Measurements from ENCODE around the gene SLFN5.

SLFN5 gene

GRCh38 chr17:35235289-35235688 lies 7.6 kb upstream of the SLFN5 start:
- H3K27me3 ChIP-seq (ENCODE audit: control insufficient read depth, insufficient read depth, low read length) = no peaks in the 10 kb centered on the region
- no peak overlapping the region for H3K4me3 ChIP-seq (ENCODE audit: low read depth, low read length)
- no peak overlapping the region for H3K27ac ChIP-seq
- H3K9me3 ChIP-seq (ENCODE audit: control insufficient read depth, low read length) = no peaks in the 10 kb centered on the region
- H3K4me1 ChIP-seq = no peaks in the 10 kb centered on the region
- no peak for TF ChIP-seq CTCF (IDR thresholded peaks at IDR 0.05)
- no peaks in the 10 kb centered on the region for H3K36me3 ChIP-seq (ENCODE audit: control insufficient read depth, insufficient read depth, low read length)
- no peak overlapping the region for H2AFZ ChIP-seq
- no peaks in the 10 kb centered on the region for H3K79me2 ChIP-seq
- H3K4me2 ChIP-seq (ENCODE audit: low read length) = no peak overlapping the region
- H3K9ac ChIP-seq = no peak overlapping the region

GRCh38 chr17:35235917-35236316 lies 7.0 kb upstream of the SLFN5 start:
- H3K36me3 ChIP-seq (ENCODE audit: control insufficient read depth, insufficient read depth, low read length) = no peaks in the 10 kb centered on the region
- H3K27me3 ChIP-seq (ENCODE audit: control insufficient read depth, insufficient read depth, low read length) = no peaks in the 10 kb centered on the region
- H3K4me2 ChIP-seq (ENCODE audit: low read length) = no peak overlapping the region
- no peak for TF ChIP-seq CTCF (IDR thresholded peaks at IDR 0.05)
- H2AFZ ChIP-seq = no peak overlapping the region
- H3K79me2 ChIP-seq = no peaks in the 10 kb centered on the region
- no peaks in the 10 kb centered on the region for H3K9me3 ChIP-seq (ENCODE audit: control insufficient read depth, low read length)
- no peak overlapping the region for H3K9ac ChIP-seq
- H3K4me3 ChIP-seq (ENCODE audit: low read depth, low read length) = no peak overlapping the region
- H3K27ac ChIP-seq = no peak overlapping the region
- no peaks in the 10 kb centered on the region for H3K4me1 ChIP-seq

- Histone ChIP-seq H3K27ac (no peak overlapping the region), H3K36me3 (ENCODE audit: control insufficient read depth, insufficient read depth, low read length) (no peaks in the 10 kb centered on the region), H2AFZ (no peak overlapping the region), H3K9ac (no peak overlapping the region), H3K4me3 (ENCODE audit: low read depth, low read length) (no peak overlapping the region), H3K4me2 (ENCODE audit: low read length) (no peak overlapping the region), H3K79me2 (no peaks in the 10 kb centered on the region), H3K4me1 (no peaks in the 10 kb centered on the region), H3K9me3 (ENCODE audit: control insufficient read depth, low read length) (no peaks in the 10 kb centered on the region), H3K27me3 (ENCODE audit: control insufficient read depth, insufficient read depth, low read length) (no peaks in the 10 kb centered on the region)
- no peak for TF ChIP-seq CTCF (IDR thresholded peaks at IDR 0.05)
Observed at GRCh38 chr17:35236821-35237220, 6.1 kb upstream of the SLFN5 start.

DNA sequence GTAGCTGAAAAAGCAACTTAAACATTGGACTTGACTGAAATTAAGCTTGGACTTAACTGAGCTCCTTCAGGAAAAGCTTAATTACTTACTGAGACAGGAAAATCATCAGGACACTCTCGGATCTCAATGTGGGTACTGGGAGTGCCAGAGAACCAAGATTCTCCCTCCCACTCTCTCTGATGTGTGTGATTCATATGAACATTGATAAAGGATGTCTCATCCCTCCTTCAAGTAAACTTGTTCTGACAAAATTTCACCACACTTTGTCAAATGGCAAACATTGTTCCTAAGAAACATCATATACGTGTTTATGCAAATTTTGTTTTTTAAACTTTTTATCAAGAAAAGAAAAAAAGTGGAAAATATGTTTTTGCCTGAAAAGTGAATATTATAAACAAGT lies 4.1 kb upstream of the SLFN5 start:
- Histone ChIP-seq H3K9me3 (ENCODE audit: control insufficient read depth, low read length) (no peaks in the 10 kb centered on the region), H3K27me3 (ENCODE audit: control insufficient read depth, insufficient read depth, low read length) (no peaks in the 10 kb centered on the region), H2AFZ (no peak overlapping the region), H3K4me1 (no peaks in the 10 kb centered on the region), H3K4me2 (ENCODE audit: low read length) (no peak overlapping the region), H3K4me3 (ENCODE audit: low read depth, low read length) (no peak overlapping the region), H3K9ac (no peak overlapping the region), H3K27ac (no peak overlapping the region), H3K79me2 (no peaks in the 10 kb centered on the region), H3K36me3 (ENCODE audit: control insufficient read depth, insufficient read depth, low read length) (no peaks in the 10 kb centered on the region)
- no peak for TF ChIP-seq CTCF (IDR thresholded peaks at IDR 0.05)

GRCh38 chr17:35239823-35240222 lies 3.0 kb upstream of the SLFN5 start:
- Histone ChIP-seq H3K79me2 (peaks cover under 1% of the 10 kb centered on the region), H3K4me3 (ENCODE audit: low read depth, low read length) (no peak overlapping the region), H3K27ac (no peak overlapping the region), H3K4me2 (ENCODE audit: low read length) (no peak overlapping the region), H3K9ac (no peak overlapping the region), H3K36me3 (ENCODE audit: control insufficient read depth, insufficient read depth, low read length) (no peaks in the 10 kb centered on the region), H3K9me3 (ENCODE audit: control insufficient read depth, low read length) (no peaks in the 10 kb centered on the region), H3K4me1 (no peaks in the 10 kb centered on the region), H2AFZ (no peak overlapping the region), H3K27me3 (ENCODE audit: control insufficient read depth, insufficient read depth, low read length) (no peaks in the 10 kb centered on the region)
- no peak for TF ChIP-seq CTCF (IDR thresholded peaks at IDR 0.05)

Data from parathyroid adenoma (tissue), 2 donors.